ENCODE measurements around the gene LRRC1. TPM values are rescaled to one million over a fixed set of nuclear protein-coding genes. Genes with fewer than 3 reads are reported as not detected.

LRRC1 gene
- total and polyA plus RNA-seq, 2 experiments from 2014 or later: 11.3 to 16.6 TPM

DNA sequence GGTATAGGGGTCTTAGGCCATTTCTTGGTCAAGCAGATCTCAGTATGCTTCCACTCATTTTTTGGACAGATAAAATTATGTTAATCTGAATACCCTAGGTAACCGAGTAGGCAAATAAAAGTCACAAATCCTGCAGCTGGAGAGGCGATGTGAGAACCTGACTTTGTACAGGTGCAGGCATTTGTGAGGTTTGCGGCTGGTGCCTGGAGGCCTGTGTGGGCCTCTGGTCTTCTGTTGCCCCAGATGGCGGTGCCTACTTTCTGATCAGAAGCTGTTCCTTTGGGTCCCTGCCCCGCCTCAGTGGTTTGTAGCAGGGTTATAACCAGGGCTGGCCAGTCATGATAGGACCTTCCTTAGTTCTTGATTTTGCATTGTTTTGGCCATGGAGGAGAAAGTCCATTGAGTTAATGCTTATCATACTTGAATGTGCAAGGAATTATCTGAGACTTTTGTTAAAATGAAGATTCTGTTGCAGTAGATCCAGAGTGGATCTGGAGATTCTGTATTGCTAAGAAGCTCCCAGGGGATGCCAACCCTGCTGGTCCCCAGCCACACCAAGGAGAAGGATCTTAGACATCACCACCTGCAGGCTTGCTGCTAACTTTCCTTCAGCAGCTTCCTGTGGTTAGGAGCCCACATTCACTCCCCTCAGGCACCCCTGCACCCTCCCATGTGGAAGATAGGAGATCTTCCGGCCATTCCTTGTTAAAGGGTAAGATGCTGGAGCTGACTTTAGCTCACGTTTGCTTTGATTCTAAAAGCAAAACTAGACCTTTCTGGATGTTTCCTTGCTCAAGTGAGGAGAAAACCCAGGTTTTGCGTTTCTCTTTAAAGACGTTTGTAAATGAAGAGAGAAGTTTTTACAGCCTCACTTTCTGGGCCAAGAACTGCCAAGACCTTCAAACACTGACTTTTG lies 50.7 kb downstream of the LRRC1 start (continued):
- TF ChIP-seq, protein P1, sequence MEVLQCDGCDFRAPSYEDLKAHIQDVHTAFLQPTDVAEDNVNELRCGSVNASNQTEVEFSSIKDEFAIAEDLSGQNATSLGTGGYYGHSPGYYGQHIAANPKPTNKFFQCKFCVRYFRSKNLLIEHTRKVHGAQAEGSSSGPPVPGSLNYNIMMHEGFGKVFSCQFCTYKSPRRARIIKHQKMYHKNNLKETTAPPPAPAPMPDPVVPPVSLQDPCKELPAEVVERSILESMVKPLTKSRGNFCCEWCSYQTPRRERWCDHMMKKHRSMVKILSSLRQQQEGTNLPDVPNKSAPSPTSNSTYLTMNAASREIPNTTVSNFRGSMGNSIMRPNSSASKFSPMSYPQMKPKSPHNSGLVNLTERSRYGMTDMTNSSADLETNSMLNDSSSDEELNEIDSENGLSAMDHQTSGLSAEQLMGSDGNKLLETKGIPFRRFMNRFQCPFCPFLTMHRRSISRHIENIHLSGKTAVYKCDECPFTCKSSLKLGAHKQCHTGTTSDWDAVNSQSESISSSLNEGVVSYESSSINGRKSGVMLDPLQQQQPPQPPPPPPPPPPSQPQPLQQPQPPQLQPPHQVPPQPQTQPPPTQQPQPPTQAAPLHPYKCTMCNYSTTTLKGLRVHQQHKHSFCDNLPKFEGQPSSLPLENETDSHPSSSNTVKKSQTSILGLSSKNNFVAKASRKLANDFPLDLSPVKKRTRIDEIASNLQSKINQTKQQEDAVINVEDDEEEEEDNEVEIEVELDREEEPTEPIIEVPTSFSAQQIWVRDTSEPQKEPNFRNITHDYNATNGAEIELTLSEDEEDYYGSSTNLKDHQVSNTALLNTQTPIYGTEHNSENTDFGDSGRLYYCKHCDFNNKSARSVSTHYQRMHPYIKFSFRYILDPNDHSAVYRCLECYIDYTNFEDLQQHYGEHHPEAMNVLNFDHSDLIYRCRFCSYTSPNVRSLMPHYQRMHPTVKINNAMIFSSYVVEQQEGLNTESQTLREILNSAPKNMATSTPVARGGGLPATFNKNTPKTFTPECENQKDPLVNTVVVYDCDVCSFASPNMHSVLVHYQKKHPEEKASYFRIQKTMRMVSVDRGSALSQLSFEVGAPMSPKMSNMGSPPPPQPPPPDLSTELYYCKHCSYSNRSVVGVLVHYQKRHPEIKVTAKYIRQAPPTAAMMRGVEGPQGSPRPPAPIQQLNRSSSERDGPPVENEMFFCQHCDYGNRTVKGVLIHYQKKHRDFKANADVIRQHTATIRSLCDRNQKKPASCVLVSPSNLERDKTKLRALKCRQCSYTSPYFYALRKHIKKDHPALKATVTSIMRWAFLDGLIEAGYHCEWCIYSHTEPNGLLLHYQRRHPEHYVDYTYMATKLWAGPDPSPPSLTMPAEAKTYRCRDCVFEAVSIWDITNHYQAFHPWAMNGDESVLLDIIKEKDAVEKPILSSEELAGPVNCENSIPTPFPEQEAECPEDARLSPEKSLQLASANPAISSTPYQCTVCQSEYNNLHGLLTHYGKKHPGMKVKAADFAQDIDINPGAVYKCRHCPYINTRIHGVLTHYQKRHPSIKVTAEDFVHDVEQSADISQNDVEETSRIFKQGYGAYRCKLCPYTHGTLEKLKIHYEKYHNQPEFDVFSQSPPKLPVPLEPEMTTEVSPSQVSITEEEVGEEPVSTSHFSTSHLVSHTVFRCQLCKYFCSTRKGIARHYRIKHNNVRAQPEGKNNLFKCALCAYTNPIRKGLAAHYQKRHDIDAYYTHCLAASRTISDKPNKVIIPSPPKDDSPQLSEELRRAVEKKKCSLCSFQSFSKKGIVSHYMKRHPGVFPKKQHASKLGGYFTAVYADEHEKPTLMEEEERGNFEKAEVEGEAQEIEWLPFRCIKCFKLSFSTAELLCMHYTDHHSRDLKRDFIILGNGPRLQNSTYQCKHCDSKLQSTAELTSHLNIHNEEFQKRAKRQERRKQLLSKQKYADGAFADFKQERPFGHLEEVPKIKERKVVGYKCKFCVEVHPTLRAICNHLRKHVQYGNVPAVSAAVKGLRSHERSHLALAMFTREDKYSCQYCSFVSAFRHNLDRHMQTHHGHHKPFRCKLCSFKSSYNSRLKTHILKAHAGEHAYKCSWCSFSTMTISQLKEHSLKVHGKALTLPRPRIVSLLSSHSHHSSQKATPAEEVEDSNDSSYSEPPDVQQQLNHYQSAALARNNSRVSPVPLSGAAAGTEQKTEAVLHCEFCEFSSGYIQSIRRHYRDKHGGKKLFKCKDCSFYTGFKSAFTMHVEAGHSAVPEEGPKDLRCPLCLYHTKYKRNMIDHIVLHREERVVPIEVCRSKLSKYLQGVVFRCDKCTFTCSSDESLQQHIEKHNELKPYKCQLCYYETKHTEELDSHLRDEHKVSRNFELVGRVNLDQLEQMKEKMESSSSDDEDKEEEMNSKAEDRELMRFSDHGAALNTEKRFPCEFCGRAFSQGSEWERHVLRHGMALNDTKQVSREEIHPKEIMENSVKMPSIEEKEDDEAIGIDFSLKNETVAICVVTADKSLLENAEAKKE (CRISPR knock-in tag; IDR thresholded peaks at IDR 0.05): no peak
- TF ChIP-seq STAT1 (IDR thresholded peaks at IDR 0.05; ENCODE audit: unreplicated experiment): no peak
- no peak for TF ChIP-seq EZH2phosphoT487 (IDR thresholded peaks at IDR 0.05; ENCODE audit: unreplicated experiment)
- TF ChIP-seq CREB1 (CRISPR knock-in tag; IDR thresholded peaks at IDR 0.05; ENCODE audit: low read depth): no peak
- TF ChIP-seq, protein P2, sequence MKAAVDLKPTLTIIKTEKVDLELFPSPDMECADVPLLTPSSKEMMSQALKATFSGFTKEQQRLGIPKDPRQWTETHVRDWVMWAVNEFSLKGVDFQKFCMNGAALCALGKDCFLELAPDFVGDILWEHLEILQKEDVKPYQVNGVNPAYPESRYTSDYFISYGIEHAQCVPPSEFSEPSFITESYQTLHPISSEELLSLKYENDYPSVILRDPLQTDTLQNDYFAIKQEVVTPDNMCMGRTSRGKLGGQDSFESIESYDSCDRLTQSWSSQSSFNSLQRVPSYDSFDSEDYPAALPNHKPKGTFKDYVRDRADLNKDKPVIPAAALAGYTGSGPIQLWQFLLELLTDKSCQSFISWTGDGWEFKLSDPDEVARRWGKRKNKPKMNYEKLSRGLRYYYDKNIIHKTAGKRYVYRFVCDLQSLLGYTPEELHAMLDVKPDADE (IDR thresholded peaks at IDR 0.05): no peak

DNA sequence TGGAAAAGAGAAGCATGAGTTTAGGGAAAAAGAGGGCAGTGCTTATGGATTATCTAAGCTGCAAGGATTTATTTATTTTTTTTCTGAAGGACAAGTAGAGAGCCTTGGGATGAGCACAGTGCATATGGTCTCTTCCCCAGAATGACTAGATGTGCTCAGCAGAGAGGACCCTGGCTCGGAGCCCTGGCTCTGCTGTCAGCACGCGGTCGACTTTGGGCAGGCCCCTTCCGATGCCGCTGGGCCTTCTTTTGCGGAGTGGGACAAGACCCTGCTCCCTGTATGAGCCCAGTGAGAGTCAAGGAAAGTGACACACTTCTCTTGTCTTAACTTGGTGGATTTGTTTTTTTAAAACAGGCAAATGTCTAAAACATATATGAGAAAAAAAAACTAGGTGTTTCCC lies 51.4 kb downstream of the LRRC1 start:
- 0 out of 3 replicates have a peak, but pooled peaks cover 2% of the 10 kb centered on the region for H3K36me3 Mint-ChIP-seq (ENCODE audit: low read depth)
- no peak overlapping the region for H2AFZ ChIP-seq
- TF ChIP-seq POLR2AphosphoS5 (IDR thresholded peaks at IDR 0.05; ENCODE audit: low read depth) (no peak), ZNF114 (CRISPR knock-in tag; IDR thresholded peaks at IDR 0.05) (no peak), EZH2phosphoT487 (IDR thresholded peaks at IDR 0.05; ENCODE audit: unreplicated experiment) (no peak)
- TF ChIP-seq, protein P1 (CRISPR knock-in tag; IDR thresholded peaks at IDR 0.05): no peak

More for the DNA sequence above, 51.4 kb downstream of the LRRC1 start:
- H4K20me1 ChIP-seq (replicated peaks; ENCODE audit: insufficient read depth): no peaks in the 10 kb centered on the region
- no peak overlapping the region for H3K4me3 ChIP-seq
- H3K27ac ChIP-seq (ENCODE audit: low read depth): no peak overlapping the region
- H3K79me2 ChIP-seq (replicated peaks; ENCODE audit: insufficient read depth): 0 out of 2 replicates have a peak, but pooled peaks cover 10% of the 10 kb centered on the region
- no peaks in the 10 kb centered on the region for H3K36me3 ChIP-seq (ENCODE audit: insufficient read depth)
- no peak for DNase-seq (ENCODE audit: low spot score)
- Mint-ChIP-seq H3K4me3 (no peak overlapping the region), H3K9me3 (no peaks in the 10 kb centered on the region), H3K27ac (0 out of 2 replicates have a peak overlapping the region, but pooled peaks have one; percentile 64), H3K27me3 (ENCODE audit: insufficient read depth, low read depth, poor library complexity) (no peaks in the 10 kb centered on the region), H3K4me1 (peaks cover 15% of the 10 kb centered on the region)
- H3F3A ChIP-seq (replicated peaks; ENCODE audit: low read depth): no peaks in the 10 kb centered on the region
- no peaks in the 10 kb centered on the region for H3K27me3 ChIP-seq (ENCODE audit: insufficient read depth)
- H3K9me2 ChIP-seq (ENCODE audit: insufficient read depth): 0 out of 2 replicates have a peak, but pooled peaks cover 3% of the 10 kb centered on the region
- no peaks in the 10 kb centered on the region; the same call in 1 of the 2 replicates for H3K4me1 ChIP-seq (ENCODE audit: insufficient read depth)
- no peak overlapping the region for H3K4me2 ChIP-seq
- ATAC-seq: no peak
